HG02840 (cell line): ENCODE data around the gene NOS1AP.
"Not testable (repeated sequence)": the region's sequence is repeated elsewhere in the genome, so short reads cannot be mapped to it uniquely, and the experiment has no call there.

Source experiments
- ATAC-seq: cut with Tn5 transposase; IDR thresholded peaks from one replicate; pipeline ENCODE4 v1.9.1; 2021; ENCODE audit warnings: mild to moderate bottlenecking, moderate library complexity, moderate number of reproducible peaks; ENCODE audit not compliant: unreplicated experiment, low FRiP score

NOS1AP gene

DNA sequence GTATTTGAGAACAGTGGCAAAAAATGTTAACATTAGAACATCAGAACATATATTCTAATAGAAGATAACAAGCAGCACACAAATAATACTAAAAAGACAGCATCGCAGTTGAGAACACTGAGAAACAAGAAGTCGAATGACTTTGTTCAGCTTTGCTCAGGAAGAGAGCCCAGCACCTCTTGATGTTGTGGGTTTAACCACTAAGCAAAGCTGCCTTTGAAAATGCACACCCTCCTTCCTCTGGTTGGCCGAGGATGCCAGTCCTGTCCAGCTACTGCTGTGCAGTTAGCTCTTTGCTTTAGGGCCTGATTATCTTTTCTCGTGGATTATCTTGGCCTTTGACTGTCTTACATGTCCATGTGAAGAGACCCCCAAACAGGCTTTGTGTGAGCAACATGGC is 246.7 kb downstream of the NOS1AP start:
- ATAC-seq, result no peak

- ATAC-seq, result no peak
These were observed 248.1 kb downstream of the NOS1AP start for GRCh38 chr1:162317621-162318020.

- ATAC-seq, result no peak
These were observed 250.1 kb downstream of the NOS1AP start for GRCh38 chr1:162319493-162320175.

- no peak for ATAC-seq
These were observed 252.4 kb downstream of the NOS1AP start for GRCh38 chr1:162321809-162322422.

DNA sequence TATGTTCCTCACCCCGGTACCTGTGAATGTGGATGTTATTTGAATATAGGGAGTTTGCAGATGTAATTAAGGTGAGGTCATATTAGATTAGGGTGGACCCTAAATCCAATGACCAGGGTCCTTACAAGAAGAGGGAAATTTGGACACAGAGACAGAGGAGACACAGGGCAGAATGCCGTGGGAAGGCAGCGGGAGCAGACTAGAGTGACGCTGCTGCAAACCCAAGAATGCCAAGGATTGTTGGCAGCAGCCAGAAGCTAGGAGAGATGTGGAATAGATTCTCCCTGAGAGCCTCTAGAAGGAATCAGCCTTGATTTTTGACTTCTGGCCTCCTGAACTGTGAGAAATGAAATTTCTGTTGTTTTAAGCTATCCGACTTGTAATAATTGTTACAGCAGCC is 253.5 kb downstream of the NOS1AP start:
- no peak for ATAC-seq

DNA sequence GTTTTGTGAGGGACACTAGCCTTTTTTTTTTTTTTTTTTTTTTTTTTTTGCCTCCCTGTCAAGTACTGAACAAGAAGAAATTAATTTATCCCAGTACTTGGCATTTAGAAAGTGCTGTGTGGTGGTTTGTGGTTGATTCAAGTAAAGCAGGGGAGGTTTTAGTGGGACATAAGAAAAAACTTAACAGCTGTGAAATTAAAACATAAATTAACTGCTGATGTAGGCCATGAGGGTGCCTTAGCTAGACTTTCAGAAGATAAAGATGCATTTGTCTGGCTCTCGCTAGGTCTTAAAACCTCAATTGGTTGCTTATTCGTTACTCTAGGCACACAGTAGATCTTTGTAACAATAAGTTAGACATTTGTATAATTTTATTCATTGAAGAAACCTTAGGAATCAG is 254.9 kb downstream of the NOS1AP start:
- no peak for ATAC-seq

- ATAC-seq, result no peak
These were observed 257.1 kb downstream of the NOS1AP start for GRCh38 chr1:162326559-162326958.

DNA sequence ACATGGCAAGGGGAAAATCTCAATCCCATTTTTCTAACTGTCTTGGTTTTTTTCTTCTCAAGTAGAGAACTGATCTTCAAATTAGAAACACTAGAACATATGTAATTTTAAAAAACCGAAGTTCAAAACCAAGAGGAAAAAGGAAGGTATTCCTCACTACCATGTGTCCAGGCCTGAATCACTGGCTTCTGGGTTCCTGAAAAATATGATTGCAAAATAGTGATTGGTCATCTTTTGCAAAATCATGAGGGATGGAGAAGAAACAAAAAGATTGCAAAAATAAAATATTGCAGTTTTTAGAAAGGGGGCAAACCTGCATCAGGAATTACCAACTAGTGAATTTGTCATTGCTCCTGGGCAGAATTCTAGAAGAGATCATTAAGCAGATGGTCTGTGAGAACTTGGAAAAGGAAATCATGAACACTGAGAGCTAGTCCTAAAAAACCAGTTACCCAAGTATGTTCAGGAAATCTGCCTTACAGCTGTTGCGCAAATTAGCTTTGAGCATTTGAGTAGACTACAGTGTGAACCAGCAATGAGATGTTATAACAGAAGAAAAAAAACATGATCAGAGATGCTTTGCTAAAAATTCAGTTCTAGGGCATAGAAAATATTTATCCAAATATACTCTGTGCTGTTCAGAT is 257.8 kb downstream of the NOS1AP start:
- no peak for ATAC-seq

- no peak for ATAC-seq
These were observed 258.3 kb downstream of the NOS1AP start for GRCh38 chr1:162327788-162328165.

DNA sequence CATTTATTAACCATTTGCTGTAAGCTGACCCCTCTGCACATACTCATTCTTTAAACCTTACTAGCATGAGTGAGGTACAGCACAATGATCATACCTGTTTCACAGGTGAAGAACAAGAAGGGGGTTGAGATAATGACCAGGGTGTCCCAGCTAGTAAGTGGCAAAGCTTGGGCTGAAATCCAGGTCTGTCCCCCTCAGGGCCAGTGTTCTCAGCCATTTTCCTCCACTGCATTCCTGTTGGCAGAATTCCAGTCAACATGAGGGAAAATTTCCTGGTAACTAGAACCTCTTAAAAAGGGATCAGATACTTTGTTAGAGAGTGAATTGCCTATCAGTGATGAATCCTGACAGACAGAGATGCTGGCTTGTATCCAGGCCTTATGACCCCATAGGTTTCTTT is 259.0 kb downstream of the NOS1AP start:
- ATAC-seq, result no peak

- no peak for ATAC-seq
These were observed 260.3 kb downstream of the NOS1AP start for GRCh38 chr1:162329826-162330225.

DNA sequence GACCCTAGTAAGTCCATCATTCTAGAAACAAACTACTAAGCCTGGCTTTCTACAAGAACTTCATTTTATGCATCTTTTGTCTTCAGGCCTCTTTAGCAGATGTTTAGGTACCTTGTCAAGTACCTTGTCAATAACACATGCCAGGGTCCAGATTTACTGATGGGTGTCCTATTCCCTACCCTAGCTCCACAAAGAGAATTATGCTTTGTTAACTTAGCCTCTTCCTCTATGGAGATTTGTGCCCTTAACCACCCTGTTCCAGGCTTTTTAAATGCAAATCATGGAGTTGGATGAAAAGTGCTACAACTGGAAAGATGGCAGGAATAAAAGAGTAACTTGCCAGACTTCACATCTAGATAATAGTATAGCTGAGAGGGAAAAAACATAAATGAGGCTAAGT is 264.5 kb downstream of the NOS1AP start:
- ATAC-seq, result no peak

DNA sequence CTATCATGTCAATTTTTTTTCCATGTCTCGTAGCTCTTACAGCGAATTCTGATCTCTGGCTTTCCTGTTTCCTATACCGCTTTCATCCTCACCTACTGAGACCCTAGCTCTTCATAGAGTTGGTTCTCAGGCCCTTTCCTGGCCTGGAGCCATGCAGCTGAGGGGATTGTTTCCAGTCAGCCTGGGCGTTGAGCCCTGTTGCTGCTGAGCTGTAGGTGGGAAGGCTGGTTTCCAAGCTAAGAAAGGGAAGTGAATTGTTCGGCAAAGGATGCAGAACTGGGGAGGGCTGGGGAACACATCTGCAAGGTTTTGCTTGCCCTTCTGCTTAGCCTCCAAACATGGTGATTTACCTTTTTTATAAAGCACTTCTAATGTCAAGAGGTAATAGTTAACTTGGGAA is 265.6 kb downstream of the NOS1AP start:
- ATAC-seq, result no peak

GRCh38 chr1:162336621-162337285 is 267.3 kb downstream of the NOS1AP start:
- ATAC-seq, result no peak

DNA sequence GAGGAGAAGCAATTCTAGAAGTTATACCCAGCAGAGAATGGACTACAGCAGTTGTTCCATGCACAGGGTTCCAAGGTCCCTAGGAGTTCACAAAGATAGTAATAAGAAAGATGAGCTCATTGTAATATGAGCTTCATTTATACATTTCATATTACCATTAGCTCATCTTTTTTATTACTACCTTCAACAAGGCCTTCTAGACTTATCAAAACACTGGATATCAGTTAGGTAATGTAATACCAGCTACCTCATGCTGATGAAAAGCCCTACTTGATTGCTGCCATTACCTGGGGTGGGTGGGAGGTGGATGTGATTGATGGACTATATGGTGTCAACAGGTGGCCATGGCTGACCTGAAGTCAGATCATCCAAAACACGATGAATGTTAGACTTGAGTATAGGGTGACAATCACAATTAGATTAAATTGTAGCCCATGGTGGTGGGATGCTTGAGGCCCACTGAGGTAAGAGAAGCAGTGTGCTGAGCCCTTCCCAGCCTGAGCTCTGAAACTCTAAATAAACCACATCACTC is 273.0 kb downstream of the NOS1AP start:
- ATAC-seq, result no peak

DNA sequence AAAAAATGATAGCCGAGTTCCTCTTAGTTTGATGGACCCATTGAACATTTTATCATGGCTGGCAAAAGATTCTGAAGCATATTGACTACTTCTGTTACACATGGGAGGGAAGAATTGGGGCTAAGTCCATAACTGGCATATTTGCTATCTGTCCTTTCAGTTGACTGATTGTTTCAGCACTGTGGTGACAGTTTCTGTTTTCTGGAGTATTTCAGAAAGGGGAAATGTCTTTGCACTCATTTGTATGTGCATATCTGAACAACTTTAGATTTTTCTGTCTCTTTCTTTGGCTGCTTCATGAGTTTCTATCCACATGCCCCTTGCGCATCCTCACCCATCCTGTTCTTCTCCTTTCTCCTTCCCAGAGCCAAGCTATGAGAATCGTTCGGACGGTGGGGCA is 274.0 kb downstream of the NOS1AP start:
- no peak for ATAC-seq

GRCh38 chr1:162347281-162347680 is 277.8 kb downstream of the NOS1AP start:
- no peak for ATAC-seq

DNA sequence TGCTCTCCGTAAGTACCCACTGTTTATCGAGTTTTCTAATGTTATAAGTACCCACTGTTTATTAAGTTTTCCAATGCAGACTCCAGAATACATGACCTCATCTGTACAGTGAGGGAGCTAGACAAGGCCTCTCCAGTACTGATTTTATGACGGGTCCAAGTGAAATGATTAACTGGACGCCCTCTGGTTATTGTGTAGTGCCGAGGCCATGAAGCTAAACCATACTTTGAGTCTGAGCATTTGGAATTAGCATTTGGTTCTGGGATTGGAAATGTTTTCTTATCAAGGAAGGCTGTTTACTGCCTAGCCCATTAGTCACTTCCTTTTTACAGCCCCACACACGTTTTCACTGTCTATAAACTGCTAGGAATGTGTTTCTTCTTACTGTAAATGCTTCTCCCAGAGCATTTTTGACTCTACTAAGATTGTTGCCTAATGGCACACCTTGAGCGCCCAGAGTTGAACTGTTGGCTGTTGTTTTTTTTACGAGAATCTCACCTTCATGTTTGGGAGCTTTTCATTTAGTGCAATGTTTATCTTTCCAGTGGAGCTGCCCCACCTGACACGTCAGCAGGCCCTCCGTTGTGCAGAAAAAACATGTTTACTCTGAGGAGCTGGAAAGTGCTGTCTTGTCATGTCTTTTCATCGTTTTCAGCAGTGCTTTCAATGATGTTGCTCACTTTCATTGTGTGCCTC is 280.3 kb downstream of the NOS1AP start:
- ATAC-seq, result no peak

DNA sequence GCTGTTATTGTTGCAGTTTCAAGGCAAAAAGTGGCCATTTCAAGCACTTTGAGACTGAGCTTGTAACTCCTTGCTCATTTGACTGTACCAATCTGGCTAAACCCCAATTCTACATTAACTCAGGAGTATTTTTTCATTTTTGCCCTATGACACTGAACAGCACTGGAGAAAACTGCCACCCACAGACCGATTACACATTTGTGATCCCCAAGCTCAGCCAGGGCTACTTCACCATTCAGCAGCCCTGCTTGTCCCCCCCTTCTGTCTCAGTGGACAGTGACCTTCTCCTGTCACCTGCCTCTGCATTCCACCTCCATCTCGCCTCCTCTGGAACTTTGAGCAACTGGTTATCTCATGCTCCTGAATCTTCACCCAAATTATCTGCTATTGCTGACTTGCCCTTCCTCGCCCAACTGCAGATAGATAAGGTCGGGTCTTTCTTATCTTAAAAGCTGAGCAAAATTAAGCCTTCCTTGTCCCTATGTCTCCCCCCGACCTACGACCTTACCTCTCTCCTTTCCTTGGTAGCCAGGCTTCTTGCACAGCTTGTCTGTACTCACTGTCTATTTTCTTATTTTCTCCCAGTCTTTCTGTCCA is 281.9 kb downstream of the NOS1AP start:
- ATAC-seq, result no peak

- ATAC-seq, result not testable (repeated sequence)
These were observed 282.4 kb downstream of the NOS1AP start for GRCh38 chr1:162351874-162352273.
